A172 (cell line): Measurements from ENCODE around the gene CAMK2G. TPM values are rescaled to one million over a fixed set of nuclear protein-coding genes. Genes with fewer than 3 reads are reported as not detected.
"Not testable (repeated sequence)": the region's sequence is repeated elsewhere in the genome, so short reads cannot be mapped to it uniquely, and the experiment has no call there.

Source experiments
- DNase-seq: peaks from one replicate; pipeline ENCODE4 v3.0.0-alpha.2; 2015; ENCODE audit warnings: low spot score
- total RNA-seq: library from RNA; depleted of rRNA; stranded (reverse); fragments of >200 nt; shearing (Covaris generic); gene quantifications from 2 replicates; pipeline ENCODE4 v1.2.3, GENCODE V29; 2014

Gene CAMK2G
- total RNA-seq, 1 experiment from 2014 or later = 38.5 TPM

DNA sequence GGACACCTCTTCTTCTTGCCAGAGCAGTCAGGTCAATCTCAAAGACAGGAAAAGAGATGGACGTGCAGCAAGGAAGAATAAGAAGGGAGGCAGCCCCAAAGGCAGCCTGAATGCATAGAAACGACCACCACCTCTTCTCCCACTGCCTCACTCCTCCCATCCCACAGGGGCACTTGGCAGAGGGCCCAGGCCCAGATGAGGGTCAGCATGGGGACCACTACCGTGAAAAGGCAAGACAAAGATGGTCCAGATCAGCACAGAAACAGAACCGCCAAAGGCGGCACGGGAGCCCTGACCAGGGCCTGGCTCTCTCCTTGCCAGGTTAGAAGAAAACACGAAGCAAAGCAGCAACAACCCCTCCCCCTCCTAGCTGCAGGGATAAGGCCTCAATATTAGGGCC is 61.0 kb downstream of the CAMK2G start:
- no peak for DNase-seq

GRCh38 chr10:73812657-73813056 is 61.7 kb downstream of the CAMK2G start:
- no peak for DNase-seq

GRCh38 chr10:73810735-73811465 is 63.5 kb downstream of the CAMK2G start:
- no peak for DNase-seq

DNA sequence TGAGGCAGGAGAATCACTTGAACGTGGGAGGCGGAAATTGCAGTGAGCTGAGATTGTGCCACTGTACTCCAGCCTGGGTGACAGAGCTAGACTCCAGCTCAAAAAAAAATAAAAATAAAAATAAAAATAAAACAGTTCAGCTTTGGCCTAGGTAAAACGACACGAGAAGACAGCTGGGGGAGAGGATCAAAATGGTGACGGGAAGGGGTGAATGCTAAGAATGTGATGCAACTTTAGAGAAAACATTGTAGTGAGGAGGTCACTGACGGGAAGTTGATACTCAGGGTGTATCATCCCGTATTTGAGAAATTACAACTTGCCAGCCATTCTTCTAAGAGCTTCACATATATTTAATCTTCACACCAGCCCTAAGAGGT is 64.0 kb downstream of the CAMK2G start:
- DNase-seq = no peak

DNA sequence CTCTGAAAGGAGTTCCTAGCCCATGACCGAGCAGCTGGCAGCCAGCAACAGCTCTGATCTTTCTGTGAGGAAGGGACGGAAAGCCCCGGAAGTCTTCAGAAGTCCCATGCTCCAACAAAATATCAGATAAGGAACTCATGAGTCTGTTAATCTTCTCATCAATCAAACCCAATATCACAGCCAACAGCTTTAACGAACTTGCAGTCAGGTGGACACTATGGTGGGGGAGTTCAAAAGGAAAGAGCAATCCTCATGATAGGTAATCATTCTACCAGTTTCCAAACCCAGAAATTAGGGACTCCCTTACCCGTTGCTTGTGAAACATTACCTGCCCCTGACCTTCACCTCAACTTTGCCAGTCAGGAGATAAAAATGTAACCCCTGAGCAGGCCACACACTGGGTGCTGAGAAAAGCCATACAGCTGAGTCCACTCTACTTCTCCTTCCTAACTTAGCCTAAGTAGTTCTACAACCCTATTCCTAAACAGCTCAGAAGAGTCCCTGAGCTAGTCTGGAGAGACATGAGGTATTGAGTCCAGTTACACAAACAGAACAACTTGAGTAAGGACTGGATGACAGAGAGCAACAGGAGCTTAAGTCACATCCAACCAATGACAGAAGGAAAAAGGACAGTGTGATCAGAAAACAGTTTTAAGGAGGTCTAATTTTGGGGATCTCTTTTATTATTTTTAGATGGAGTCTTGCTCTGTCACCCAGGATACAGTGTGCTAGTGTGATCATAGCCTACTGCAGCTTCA is 65.1 kb downstream of the CAMK2G start:
- no peak for DNase-seq

- no peak for DNase-seq
These were observed 66.1 kb downstream of the CAMK2G start for GRCh38 chr10:73808021-73808815.

GRCh38 chr10:73807471-73807870 is 66.9 kb downstream of the CAMK2G start:
- no peak for DNase-seq

DNA sequence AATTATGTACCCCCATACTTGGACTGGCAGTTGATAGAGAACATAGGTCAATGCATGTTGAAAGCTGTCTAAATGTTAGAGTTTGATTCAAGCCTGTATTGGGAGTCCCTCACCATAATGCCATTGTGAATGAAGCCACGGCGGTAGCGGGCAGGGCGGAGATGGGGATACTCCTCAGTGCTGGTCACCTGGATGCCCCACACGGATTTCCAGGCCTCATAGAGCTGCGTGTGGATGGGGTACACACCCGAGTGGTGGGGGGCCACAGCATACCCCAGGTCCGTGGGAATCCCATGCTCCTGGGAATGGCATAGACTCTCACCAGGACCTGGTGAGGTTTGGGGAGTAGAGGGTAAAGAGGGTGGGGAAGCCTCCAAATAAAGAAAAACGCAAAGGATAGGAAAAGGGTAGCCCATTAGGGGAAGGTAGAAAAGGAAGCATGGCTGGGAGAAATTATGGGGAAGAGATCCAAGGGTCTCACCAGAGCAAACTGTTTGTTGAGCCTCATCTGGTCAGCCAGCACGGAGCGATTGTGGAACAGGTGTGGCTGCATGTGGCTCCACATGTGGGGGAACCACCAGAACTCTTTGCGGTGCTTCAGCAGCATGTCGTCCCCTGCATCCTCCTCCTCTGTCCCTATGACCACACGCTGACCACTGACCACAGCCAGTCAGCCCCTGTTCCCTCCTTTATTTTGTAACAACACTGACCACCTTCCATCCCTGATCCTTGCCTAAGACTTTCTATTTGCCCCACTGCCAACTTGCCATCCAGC is 68.0 kb downstream of the CAMK2G start:
- no peak for DNase-seq

DNA sequence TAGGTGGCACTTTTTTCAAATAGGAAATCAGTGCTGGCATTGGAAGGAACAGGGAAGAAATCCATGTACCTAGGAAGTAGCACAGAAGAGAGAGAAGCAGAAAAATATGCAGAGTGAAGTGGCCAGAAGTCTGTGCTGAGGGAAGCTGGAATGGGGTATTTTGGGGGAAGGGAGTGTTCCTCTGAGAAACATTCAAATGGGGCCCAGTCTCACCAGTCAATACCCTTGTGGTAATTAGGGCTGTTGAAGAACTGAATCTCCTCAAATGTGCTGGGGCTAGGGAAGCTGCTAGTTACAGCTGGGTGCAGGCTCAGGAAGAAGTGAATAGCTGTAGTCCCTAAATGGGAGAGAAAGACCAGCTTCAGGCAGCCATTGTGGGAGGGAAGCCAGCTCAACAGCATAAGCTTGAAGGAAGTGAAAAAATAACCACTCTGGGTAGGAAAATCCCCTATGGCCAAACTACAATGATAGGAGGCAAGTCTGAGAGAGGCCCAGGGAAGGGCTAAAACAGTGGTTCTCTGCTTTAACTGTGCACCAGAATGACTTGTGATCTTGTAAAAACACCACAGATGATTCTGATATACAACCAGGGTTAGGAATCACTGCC is 70.6 kb downstream of the CAMK2G start:
- no peak for DNase-seq

DNA sequence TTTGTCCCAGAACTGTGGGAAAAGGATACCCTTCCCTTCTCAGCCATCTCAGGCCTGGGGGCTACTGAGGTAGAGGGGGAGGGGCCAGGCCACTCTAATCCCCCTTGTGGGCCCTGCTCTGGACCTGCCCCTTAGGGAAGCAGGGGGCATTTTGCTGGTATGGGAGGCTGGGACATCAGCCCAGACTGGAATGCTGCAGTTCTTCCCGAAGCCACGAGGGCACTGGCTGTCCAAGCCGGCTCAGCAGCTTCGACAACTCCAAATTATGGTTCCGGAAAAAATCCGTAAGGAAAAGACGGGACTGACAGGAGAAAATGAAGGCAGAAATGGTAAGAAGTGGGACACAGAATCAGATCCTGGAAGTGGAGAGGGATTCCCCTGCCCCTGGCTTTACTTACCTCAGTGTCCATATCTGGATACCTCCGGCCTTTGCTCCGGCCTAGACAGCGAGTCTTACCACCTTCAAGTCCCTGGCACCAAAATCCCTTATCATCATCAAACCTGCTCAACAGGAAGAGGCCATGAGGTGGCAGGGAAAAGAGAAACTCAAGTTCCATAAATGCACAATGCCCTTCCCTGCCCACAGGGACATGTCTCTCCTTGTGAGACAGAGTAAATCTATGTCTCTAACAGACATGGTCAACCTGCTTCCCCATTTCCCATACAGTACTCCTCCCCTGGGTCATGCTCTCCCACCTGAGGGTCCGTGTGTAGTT is 71.9 kb downstream of the CAMK2G start:
- DNase-seq = no peak

GRCh38 chr10:73801253-73801590 is 73.1 kb downstream of the CAMK2G start:
- no peak for DNase-seq

GRCh38 chr10:73800560-73801252 is 73.6 kb downstream of the CAMK2G start:
- DNase-seq = no peak

GRCh38 chr10:73799899-73800559 is 74.3 kb downstream of the CAMK2G start:
- DNase-seq = no peak

- DNase-seq = no peak
These were observed 75.3 kb downstream of the CAMK2G start for GRCh38 chr10:73798927-73799560.

- no peak for DNase-seq
These were observed 76.3 kb downstream of the CAMK2G start for GRCh38 chr10:73798087-73798486.

- DNase-seq = no peak
These were observed 76.9 kb downstream of the CAMK2G start for GRCh38 chr10:73797324-73798025.

GRCh38 chr10:73796766-73797165 is 77.6 kb downstream of the CAMK2G start:
- no peak for DNase-seq

DNA sequence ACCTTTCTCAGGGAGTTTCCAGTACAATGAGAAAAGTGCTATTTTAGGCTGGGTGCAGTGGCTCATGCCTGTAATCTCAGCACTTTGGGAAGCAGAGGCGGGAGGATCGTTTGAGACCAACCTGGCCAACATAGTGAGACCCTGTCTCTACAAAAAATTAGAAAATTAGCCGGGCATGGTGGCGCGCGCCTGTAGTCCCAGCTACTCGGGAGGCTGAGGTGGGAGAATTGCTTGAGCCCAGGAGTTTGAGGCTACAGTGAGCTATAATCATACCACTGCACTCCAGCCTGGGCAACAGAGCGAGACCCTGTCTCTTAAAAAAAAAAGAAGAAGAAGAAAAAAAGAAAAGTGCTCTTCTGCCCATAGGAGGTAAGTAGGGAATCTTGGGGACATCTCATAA is 78.3 kb downstream of the CAMK2G start:
- DNase-seq = not testable (repeated sequence)
